H1 (cell line): ENCODE results near the gene KRTAP10-8. TPM values are rescaled to one million over a fixed set of nuclear protein-coding genes. Genes with fewer than 3 reads are reported as not detected.

Experiments used
- CTCF ChIA-PET: fragments of 300-600 bp; sonication (Branson Sonifier 250); formaldehyde crosslinking; loops from one replicate; lab custom pipeline; 2021; ENCODE audit not compliant: partially characterized antibody; lab: Charles Lee
- POLR2A ChIA-PET: fragments of 300-600 bp; sonication (Branson Sonifier 250); formaldehyde crosslinking; loops from one replicate; lab custom pipeline; 2021; ENCODE audit warnings: inconsistent platforms; ENCODE audit not compliant: partially characterized antibody; lab: Charles Lee
- DNase-seq, 2 experiments: peaks; one replicate each; pipeline versions ENCODE4 v3.0.0 to v3.0.0-alpha.2; 2010 to 2022; ENCODE audit warnings: low spot score in 2 of 2, low read depth in 1 of 2, mixed read lengths in 1 of 2
- FAIRE-seq: peaks from 2 replicates; lab custom pipeline; 2011; peaks lifted over from hg19 to GRCh38; lab: Jason Lieb, UNC
- H2AFZ ChIP-seq: 2 replicates; pipeline ENCODE4 v1.8.1; 2012; ENCODE audit warnings: low read length, inconsistent platforms
- H2AK5ac ChIP-seq: 2 replicates; pipeline ENCODE4 v1.6.1; 2013; ENCODE audit warnings: low read depth, low read length
- H2BK120ac ChIP-seq: replicated peaks from 2 replicates; pipeline ENCODE3; 2013; ENCODE audit warnings: low read depth, low read length, inconsistent platforms
- H2BK12ac ChIP-seq: 2 replicates; pipeline ENCODE4 v1.6.1; 2013; ENCODE audit warnings: low read depth, low read length
- H2BK15ac ChIP-seq: 2 replicates; pipeline ENCODE4 v1.6.1; 2013; ENCODE audit warnings: low read length
- H2BK20ac ChIP-seq: 2 replicates; pipeline ENCODE4 v1.6.1; 2013; ENCODE audit warnings: low read length
- H2BK5ac ChIP-seq: 2 replicates; pipeline ENCODE4 v1.6.1; 2013; ENCODE audit warnings: low read depth, low read length
- H3K14ac ChIP-seq: 2 replicates; pipeline ENCODE4 v1.6.1; 2013; ENCODE audit warnings: inconsistent platforms; ENCODE audit not compliant: insufficient read length
- H3K18ac ChIP-seq: 2 replicates; pipeline ENCODE4 v1.6.1; 2013; ENCODE audit warnings: low read length; ENCODE audit errors: extremely low read depth
- H3K23ac ChIP-seq: 2 replicates; pipeline ENCODE4 v1.6.1; 2013; ENCODE audit warnings: inconsistent platforms; ENCODE audit not compliant: insufficient read length
- H3K23me2 ChIP-seq: 2 replicates; pipeline ENCODE4 v1.6.1; 2013; ENCODE audit warnings: low read depth, low read length
- H3K27ac ChIP-seq: 2 replicates; pipeline ENCODE4 v1.6.1; 2011; ENCODE audit warnings: low read depth, low read length, inconsistent platforms
- H3K27me3 ChIP-seq, 4 experiments: replicated peaks in 1 of 4; 1 replicate in 1 of 4; 2 replicates in 3 of 4; pipeline versions ENCODE4 v1.6.1 to v1.8.1; 2011 to 2013; ENCODE audit warnings: low read length in 3 of 4, mild to moderate bottlenecking in 3 of 4, inconsistent platforms in 2 of 4, mixed read lengths in 2 of 4, moderate library complexity in 1 of 4; ENCODE audit not compliant: control insufficient read depth in 3 of 4, insufficient read depth in 3 of 4; ENCODE audit errors: extremely low read depth in 1 of 4
- H3K36me3 ChIP-seq, 4 experiments: 2 replicates each; pipeline versions ENCODE4 v1.6.1 to v1.8.1; 2011 to 2013; ENCODE audit warnings: mild to moderate bottlenecking in 4 of 4, low read length in 3 of 4, moderate library complexity in 2 of 4, control low read depth in 1 of 4, inconsistent platforms in 1 of 4; ENCODE audit not compliant: insufficient read depth in 4 of 4, control insufficient read depth in 2 of 4
- H3K4ac ChIP-seq: replicated peaks from 2 replicates; pipeline ENCODE3; 2013; ENCODE audit warnings: low read length, low read depth, mixed read lengths, inconsistent platforms; ENCODE audit not compliant: insufficient read length
- H3K4me1 ChIP-seq, 4 experiments: replicated peaks in 1 of 4; 1 replicate in 1 of 4; 2 replicates in 3 of 4; pipeline versions ENCODE4 v1.6.1 to v1.8.1; 2011 to 2013; ENCODE audit warnings: low read length in 3 of 4, inconsistent platforms in 2 of 4, mixed read lengths in 1 of 4; ENCODE audit not compliant: insufficient read depth in 4 of 4, control insufficient read depth in 3 of 4
- H3K4me2 ChIP-seq, 2 experiments: 2 replicates each; pipeline versions ENCODE4 v1.6.1 to v1.8.1; 2011 to 2013; ENCODE audit warnings: low read depth in 2 of 2, low read length in 2 of 2, control low read depth in 1 of 2, inconsistent platforms in 1 of 2, mild to moderate bottlenecking in 1 of 2; ENCODE audit not compliant: insufficient read depth in 1 of 2
- H3K4me3 ChIP-seq, 4 experiments: fragments of 200-600, 300-600 bp in 1 of 4; sonication (generic), shearing (Covaris generic), sonication (Bioruptor Twin) in 1 of 4; 2 replicates each; pipeline versions ENCODE4 v1.5.1 to v1.8.1; 2011 to 2016; ENCODE audit warnings: low read length in 4 of 4, low read depth in 3 of 4, control low read depth in 2 of 4, inconsistent platforms in 2 of 4, mild to moderate bottlenecking in 2 of 4, mixed read lengths in 1 of 4, moderate library complexity in 1 of 4; ENCODE audit not compliant: insufficient read depth in 2 of 4; ENCODE audit errors: extremely low read depth in 1 of 4
- H3K56ac ChIP-seq: replicated peaks from 2 replicates; pipeline ENCODE3; 2013; ENCODE audit warnings: low read depth, mild to moderate bottlenecking, mixed read lengths, low read length, inconsistent platforms; ENCODE audit not compliant: insufficient read length
- H3K79me1 ChIP-seq: 2 replicates; pipeline ENCODE4 v1.6.1; 2013; ENCODE audit warnings: low read depth, low read length, control low read depth
- H3K79me2 ChIP-seq, 2 experiments: 2 replicates each; pipeline versions ENCODE4 v1.6.1 to v1.8.1; 2012 to 2013; ENCODE audit warnings: low read length in 2 of 2, mild to moderate bottlenecking in 2 of 2, inconsistent platforms in 1 of 2; ENCODE audit not compliant: insufficient read depth in 2 of 2, control insufficient read depth in 1 of 2
- H3K9ac ChIP-seq, 4 experiments: replicated peaks in 1 of 4; 1 replicate in 1 of 4; 2 replicates in 3 of 4; pipeline versions ENCODE4 v1.6.1 to v1.8.1; 2011 to 2013; ENCODE audit warnings: low read depth in 3 of 4, low read length in 3 of 4, control low read depth in 2 of 4, mild to moderate bottlenecking in 2 of 4, moderate library complexity in 2 of 4, inconsistent platforms in 1 of 4; ENCODE audit errors: extremely low read depth in 1 of 4
- H3K9me3 ChIP-seq, 2 experiments: 2 replicates each; pipeline versions ENCODE4 v1.6.1 to v1.8.1; 2012 to 2013; ENCODE audit warnings: mild to moderate bottlenecking in 2 of 2, moderate library complexity in 2 of 2, control low read depth in 1 of 2, inconsistent platforms in 1 of 2, low read depth in 1 of 2, low read length in 1 of 2, mixed read lengths in 1 of 2; ENCODE audit not compliant: insufficient read depth in 2 of 2
- H4K20me1 ChIP-seq, 2 experiments: replicated peaks in 1 of 2; 2 replicates each; pipeline versions ENCODE3 to v1.8.1; 2011 to 2013; ENCODE audit warnings: inconsistent platforms in 2 of 2, low read length in 2 of 2, mild to moderate bottlenecking in 1 of 2; ENCODE audit not compliant: insufficient read depth in 2 of 2, control insufficient read depth in 1 of 2
- H4K5ac ChIP-seq: 2 replicates; pipeline ENCODE4 v1.6.1; 2013; ENCODE audit warnings: low read length, low read depth, mixed read lengths, inconsistent platforms; ENCODE audit not compliant: insufficient read length
- H4K8ac ChIP-seq: 2 replicates; pipeline ENCODE4 v1.8.0; 2013; ENCODE audit warnings: mild to moderate bottlenecking, moderate library complexity, low read length, inconsistent platforms; ENCODE audit not compliant: insufficient read depth; ENCODE audit errors: extremely low read depth
- H4K91ac ChIP-seq: replicated peaks from 2 replicates; pipeline ENCODE3; 2013; ENCODE audit warnings: low read length, mixed read lengths, inconsistent platforms; ENCODE audit not compliant: insufficient read length
- BCL11A ChIP-seq, 2 experiments: IDR thresholded peaks; one replicate each; pipeline ENCODE4 v1.6.1; 2011; ENCODE audit warnings: low read depth in 2 of 2, low read length in 2 of 2, mild to moderate bottlenecking in 2 of 2
- BRCA1 ChIP-seq: IDR thresholded peaks from 2 replicates; pipeline ENCODE4 v1.6.1; 2012; ENCODE audit warnings: low read depth, low read length, improper control_type of control experiment
- JUN ChIP-seq: IDR thresholded peaks from 2 replicates; pipeline ENCODE4 v1.6.1; 2011; ENCODE audit warnings: low read depth, mild to moderate bottlenecking, improper control_type of control experiment, low read length
- PHF8 ChIP-seq: fragments of 200-600 bp; sonication (generic); conservative IDR thresholded peaks from 2 replicates; pipeline ENCODE4 v1.7.1; 2012; ENCODE audit warnings: low read depth, mild to moderate bottlenecking, inconsistent platforms, low read length, moderate library complexity
- RAD21 ChIP-seq, 2 experiments: IDR thresholded peaks in 1 of 2; conservative IDR thresholded peaks in 1 of 2; 2 replicates each; pipeline ENCODE4 v1.6.1; 2011; ENCODE audit warnings: low read depth in 2 of 2, low read length in 2 of 2, improper control_type of control experiment in 1 of 2, inconsistent platforms in 1 of 2, mild to moderate bottlenecking in 1 of 2, moderate library complexity in 1 of 2
- SIRT6 ChIP-seq: IDR thresholded peaks from one replicate; pipeline ENCODE4 v1.7.1; 2012; ENCODE audit warnings: low read length, inconsistent platforms
- TCF12 ChIP-seq: IDR thresholded peaks from 2 replicates; pipeline ENCODE4 v1.6.1; 2011; ENCODE audit warnings: low read depth, mild to moderate bottlenecking, low read length
- WGBS, 2 experiments: shearing (Covaris generic) in 1 of 2; methylation state at CpG; one replicate each; pipeline versions ENCODE4 v1.1.6 to v1.1.7; 2013 to 2015; ENCODE audit warnings: low lambda C conversion rate in 2 of 2, mixed read lengths in 2 of 2, inconsistent platforms in 1 of 2, low coverage in 1 of 2, missing lambda C conversion rate in 1 of 2; ENCODE audit not compliant: insufficient replicate concordance in 2 of 2, insufficient coverage in 1 of 2, insufficient read length in 1 of 2; ENCODE audit errors: extremely low coverage in 1 of 2, missing lambda C conversion rate in 1 of 2; 5-methylcytosine and 5-hydroxymethylcytosine counted together
- polyA plus RNA-seq, 7 experiments: library from polyadenylated mRNA; depleted of rRNA in 3 of 7; stranded (reverse) in 5 of 7; unstranded in 2 of 7; fragments of >200 nt in 5 of 7; fragments of 200-250 nt in 2 of 7; gene quantifications; 1 replicate in 5 of 7; 2 replicates in 1 of 7; 4 replicates in 1 of 7; pipeline versions ENCODE4 v1.2.1 to v1.2.3, GENCODE V29; 2011 to 2013; ENCODE audit warnings: missing spikeins in 2 of 7, mixed read lengths in 2 of 7
- total RNA-seq: library from RNA; stranded (reverse); fragmentation: NEBNext Ultra II Directional; extraction: Animal tissue kit (Norgen Biotek cat#: 25700); gene quantifications from 2 replicates; pipeline ENCODE4 v1.2.1, GENCODE V29; 2021
- TF ChIP-seq, protein P1 (sequence below): IDR thresholded peaks from 2 replicates; pipeline ENCODE4 v1.6.1; 2011; ENCODE audit warnings: low read depth, mild to moderate bottlenecking, low read length; ENCODE audit not compliant: insufficient read depth

KRTAP10-8 gene
- total and polyA plus RNA-seq, 2 of the 8 experiments (the other 6 are each of a cell fraction or from before 2014, with no cell fraction given) = not detected

DNA sequence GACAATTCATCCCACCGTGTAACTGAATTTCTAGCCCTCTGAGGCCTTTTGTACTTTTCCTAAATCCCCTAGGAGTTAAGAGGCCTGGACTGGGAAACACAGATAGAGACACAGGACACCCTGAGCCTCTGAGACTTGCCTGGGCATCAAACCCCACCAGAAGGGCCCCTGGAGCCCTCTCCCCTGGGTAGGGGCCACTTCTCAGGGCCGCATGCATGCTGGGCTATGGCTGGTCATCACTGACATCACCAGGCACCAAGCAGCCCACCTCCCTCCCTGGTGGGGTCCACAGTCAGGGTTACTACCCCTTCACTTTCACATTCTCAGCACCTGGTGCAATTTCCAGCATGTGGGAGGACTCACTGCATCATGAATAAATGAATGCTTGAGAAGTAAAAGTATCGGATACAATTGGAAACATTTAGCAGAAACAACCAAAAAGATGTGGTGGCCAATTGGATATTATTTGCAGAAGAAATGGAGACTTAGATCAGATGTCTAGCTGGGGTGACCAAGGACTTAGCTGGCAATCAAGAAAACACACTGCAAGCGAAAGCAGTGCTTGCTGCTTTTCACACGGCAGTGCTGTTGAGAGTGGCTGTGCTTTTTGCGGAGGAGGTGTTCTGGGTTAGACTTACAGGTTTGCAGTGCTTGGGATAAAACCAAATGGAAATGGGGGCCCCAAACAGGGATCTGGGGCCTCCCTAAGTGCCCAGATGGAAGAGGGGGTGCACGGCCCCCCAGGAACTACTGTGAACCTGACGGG is 12.4 kb upstream of the KRTAP10-8 start:
- no peak overlapping the region for H3K4me2 ChIP-seq
- 0 out of 2 replicates have a peak, but pooled peaks cover 2% of the 10 kb centered on the region for H3K23me2 ChIP-seq
- peak overlapping the region; percentile 81; the same call in 1 of the 2 replicates for H2BK15ac ChIP-seq
- no peak overlapping the region for H2AK5ac ChIP-seq
- H3K27ac ChIP-seq = no peak overlapping the region
- no peak overlapping the region for H4K8ac ChIP-seq
- H3K23ac ChIP-seq = no peak overlapping the region
- H2BK5ac ChIP-seq = peak overlapping the region; percentile 61; the same call in 1 of the 2 replicates
- H2AFZ ChIP-seq = no peak overlapping the region
- FAIRE-seq (no peak), DNase-seq (peak in 1 of 2 experiments; percentile 35)
- peak overlapping the region; percentile 30 for H2BK120ac ChIP-seq
- H4K20me1 ChIP-seq = no peaks in the 10 kb centered on the region
- peaks cover 0 to 6% (median 4%) of the 10 kb centered on the region in 4 experiments; a peak in 4 of 7 replicates for H3K4me1 ChIP-seq
- H2BK12ac ChIP-seq = peak overlapping the region; percentile 72
- peak overlapping the region; percentile 54 for H3K4ac ChIP-seq
- H3K4me3 ChIP-seq = no peak overlapping the region
- CTCF ChIA-PET = no interaction called here
- no peaks in the 10 kb centered on the region for H3K79me2 ChIP-seq
- peak overlapping the region; percentile 98 for H4K91ac ChIP-seq
- H3K14ac ChIP-seq = no peak overlapping the region
- no peaks in the 10 kb centered on the region for H3K36me3 ChIP-seq
- peak overlapping the region; percentile 49; the same call in 1 of the 2 replicates for H2BK20ac ChIP-seq
- H3K9me3 ChIP-seq = peaks cover 0 to 2% of the 10 kb centered on the region in 2 experiments; a peak in 1 of 4 replicates
- POLR2A ChIA-PET = no interaction called here
- H4K5ac ChIP-seq = peak overlapping the region; percentile 34
- H3K79me1 ChIP-seq = no peaks in the 10 kb centered on the region
- 90% methylated on average over 8 of the region's 8 CpGs; no CpG with 5 or more reads in 1 of the 2 experiments for WGBS, 2 experiments
- no peak overlapping the region for H3K56ac ChIP-seq
- peak overlapping the region; percentile 95; the same call in 1 of the 2 replicates for H3K18ac ChIP-seq
- TF ChIP-seq BRCA1 (no peak), PHF8 (no peak), TCF12 (no peak), BCL11A (IDR thresholded peaks at IDR 0.05; ENCODE audit: low read depth in 2 of 2, low read length in 2 of 2) (no peak), SIRT6 (no peak), RAD21 (IDR thresholded peaks at IDR 0.05 in 1 of 2, conservative IDR thresholded peaks at IDR 0.05 in 1 of 2; ENCODE audit: low read depth in 2 of 2, low read length in 2 of 2) (no peak), JUN (no peak)
- TF ChIP-seq, protein P1, sequence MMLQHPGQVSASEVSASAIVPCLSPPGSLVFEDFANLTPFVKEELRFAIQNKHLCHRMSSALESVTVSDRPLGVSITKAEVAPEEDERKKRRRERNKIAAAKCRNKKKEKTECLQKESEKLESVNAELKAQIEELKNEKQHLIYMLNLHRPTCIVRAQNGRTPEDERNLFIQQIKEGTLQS = no peak
- H3K9ac ChIP-seq = no peak overlapping the region
- no peaks in the 10 kb centered on the region for H3K27me3 ChIP-seq
